GM12875 (cell line): ENCODE measurements around the gene PDAP1.
"Not testable (repeated sequence)": the region's sequence is repeated elsewhere in the genome, so short reads cannot be mapped to it uniquely, and the experiment has no call there.

ENCODE experiments used
- H3K4me3 ChIP-seq: one replicate; pipeline ENCODE4 v1.5.1; 2011; ENCODE audit warnings: low read depth, low read length, control low read depth
- TF ChIP-seq, protein P1 (sequence below): IDR thresholded peaks from 2 replicates; pipeline ENCODE4 v1.5.1; 2011; ENCODE audit warnings: low read depth, mild to moderate bottlenecking, control low read depth, inconsistent platforms, low read length, moderate library complexity, borderline replicate concordance; ENCODE audit not compliant: insufficient read depth

PDAP1 gene

DNA sequence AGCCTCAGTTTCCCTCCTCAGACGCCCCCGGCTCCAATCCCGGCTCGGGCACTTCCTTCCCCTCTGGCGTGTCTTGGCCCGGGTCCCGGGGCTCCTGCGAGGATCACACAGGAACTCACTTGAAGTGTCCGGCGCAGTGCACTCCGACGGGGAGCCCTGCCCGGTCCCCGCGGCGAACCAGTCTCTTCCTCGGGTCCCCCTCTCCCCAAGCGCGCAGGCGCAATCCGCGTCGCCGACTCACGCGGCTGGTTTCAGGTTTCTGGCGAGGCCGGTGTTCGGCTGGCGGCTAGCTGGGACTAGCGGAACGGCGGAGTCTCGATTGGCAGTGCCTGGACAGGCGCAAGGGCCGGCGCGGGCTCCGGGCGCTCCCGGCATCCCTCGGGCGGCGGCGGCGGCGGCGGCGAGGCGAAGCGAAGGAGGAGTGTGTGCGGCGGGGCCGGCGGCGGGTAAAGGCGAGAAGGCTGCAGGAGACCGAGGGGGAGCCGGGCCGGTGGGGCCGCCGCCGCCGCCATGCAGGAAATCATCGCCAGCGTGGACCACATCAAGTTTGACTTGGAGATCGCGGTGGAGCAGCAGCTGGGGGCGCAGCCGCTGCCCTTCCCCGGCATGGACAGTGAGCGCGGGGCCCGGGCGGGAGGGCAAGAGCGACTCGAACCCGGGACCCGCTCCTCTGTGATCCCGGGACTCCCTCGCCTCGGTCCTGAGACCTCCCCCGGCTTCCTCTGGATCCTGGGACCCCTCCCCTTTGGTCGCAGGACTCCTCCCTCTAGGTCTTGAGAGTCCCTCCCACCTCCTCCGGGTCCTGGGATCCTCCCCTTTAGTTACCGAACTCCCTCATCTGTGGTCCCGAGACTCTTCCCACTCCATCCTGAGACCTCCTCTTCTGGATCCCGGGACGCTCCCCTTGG, 30.4 kb upstream of the PDAP1 start, which contains the start of the genes CPSF4 and PTCD1:
TSS of gene CPSF4 (plus strand) at position 371 of the 908 bp plus-strand sequence. CDS start at position 511, 140 bp downstream.
TSS of gene PTCD1 (minus strand) at position 226 of the 908 bp plus-strand sequence. CDS start 3,556 bp downstream, outside the sequence.
- peak within 1 kb of the TSS; percentile 100 for H3K4me3 ChIP-seq
- TF ChIP-seq, protein P1, sequence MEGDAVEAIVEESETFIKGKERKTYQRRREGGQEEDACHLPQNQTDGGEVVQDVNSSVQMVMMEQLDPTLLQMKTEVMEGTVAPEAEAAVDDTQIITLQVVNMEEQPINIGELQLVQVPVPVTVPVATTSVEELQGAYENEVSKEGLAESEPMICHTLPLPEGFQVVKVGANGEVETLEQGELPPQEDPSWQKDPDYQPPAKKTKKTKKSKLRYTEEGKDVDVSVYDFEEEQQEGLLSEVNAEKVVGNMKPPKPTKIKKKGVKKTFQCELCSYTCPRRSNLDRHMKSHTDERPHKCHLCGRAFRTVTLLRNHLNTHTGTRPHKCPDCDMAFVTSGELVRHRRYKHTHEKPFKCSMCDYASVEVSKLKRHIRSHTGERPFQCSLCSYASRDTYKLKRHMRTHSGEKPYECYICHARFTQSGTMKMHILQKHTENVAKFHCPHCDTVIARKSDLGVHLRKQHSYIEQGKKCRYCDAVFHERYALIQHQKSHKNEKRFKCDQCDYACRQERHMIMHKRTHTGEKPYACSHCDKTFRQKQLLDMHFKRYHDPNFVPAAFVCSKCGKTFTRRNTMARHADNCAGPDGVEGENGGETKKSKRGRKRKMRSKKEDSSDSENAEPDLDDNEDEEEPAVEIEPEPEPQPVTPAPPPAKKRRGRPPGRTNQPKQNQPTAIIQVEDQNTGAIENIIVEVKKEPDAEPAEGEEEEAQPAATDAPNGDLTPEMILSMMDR, result no peak

DNA sequence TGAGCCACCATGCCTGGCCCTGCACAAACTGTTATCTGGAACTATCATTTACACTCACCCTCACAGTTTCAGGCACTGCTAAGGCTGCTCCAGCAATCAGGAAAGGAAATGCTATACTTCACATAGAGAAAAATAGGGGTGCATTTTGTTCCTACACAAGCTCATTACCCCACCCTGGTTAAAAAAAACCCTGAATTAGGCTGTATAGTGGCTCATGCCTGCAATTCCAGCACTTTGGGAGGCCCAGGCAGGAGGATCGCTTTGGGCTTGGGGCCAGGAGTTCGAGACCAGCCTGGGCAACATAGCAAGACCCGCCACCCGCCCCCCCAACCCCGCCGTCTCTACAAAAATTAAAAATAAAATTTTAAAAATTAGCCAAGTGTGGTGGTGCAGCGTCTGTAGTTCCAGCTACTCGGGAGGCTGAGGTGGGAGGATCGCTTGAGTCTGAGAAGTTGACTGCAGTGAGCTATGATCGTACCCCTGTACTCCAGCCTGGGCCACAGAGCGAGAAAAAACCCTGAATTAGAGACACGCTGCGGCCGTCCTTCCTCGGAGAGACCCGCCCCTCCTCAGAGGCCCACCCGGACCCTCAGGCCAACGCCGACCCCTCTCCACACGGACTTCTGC, 29.7 kb upstream of the PDAP1 start:
- TF ChIP-seq, protein P1, result no peak
- peak overlapping the region; percentile 100 for H3K4me3 ChIP-seq

DNA sequence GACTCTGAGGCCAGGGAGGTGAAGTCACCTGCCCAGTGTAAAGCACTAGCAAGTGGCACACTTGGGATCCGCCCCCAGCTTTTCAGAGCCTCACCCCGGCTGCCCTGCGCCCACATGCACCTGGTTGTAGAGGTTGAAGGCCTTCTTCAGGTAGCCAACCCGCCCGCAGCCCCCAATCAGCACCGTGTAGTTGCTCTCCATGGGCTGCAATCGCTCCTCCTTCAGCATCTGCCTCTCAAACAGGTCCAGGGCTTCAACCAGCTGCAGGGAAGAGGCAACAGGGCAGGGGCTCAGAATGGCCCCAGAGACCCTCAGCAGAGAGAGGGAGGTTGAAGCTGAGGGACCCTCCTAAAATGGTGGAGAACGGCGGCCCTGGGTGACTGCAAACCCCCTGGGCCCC, 24.8 kb upstream of the PDAP1 start:
- H3K4me3 ChIP-seq, result no peak overlapping the region
- TF ChIP-seq, protein P1, result no peak

DNA sequence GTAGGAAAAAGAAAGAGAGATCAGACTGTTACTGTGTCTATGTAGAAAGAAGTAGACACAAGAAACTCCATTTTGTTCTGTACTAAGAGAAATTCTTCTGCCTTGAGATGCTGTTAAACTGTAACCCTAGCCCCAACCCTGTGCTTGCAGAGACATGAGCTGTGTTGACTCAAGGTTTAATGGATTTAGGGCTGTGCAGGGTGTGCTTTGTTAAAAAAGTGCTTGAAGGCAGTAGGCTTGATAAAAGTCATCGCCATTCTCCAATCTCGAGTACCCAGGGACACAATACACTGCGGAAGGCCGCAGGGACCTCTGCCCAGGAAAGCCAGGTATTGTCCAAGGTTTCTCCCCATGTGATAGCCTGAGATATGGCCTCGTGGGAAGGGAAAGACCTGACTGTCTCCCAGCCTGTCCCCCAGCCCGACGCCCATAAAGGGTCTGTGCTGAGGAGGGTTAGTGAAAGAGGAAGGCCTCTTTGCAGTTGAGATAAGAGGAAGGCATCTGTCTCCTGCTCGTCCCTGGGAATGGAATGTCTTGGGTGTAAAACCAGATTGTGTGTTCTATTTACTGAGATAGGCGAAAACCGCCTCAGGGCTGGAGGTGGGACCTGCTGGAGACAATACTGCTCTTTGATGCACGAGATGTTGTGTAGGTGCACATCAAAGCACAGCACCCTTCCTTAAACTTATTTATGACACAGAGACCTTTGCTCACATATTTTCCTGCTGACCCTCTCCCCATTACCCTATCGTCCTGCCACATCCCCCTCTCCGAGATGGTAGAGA, 23.6 kb upstream of the PDAP1 start:
- H3K4me3 ChIP-seq, result not testable (repeated sequence)

DNA sequence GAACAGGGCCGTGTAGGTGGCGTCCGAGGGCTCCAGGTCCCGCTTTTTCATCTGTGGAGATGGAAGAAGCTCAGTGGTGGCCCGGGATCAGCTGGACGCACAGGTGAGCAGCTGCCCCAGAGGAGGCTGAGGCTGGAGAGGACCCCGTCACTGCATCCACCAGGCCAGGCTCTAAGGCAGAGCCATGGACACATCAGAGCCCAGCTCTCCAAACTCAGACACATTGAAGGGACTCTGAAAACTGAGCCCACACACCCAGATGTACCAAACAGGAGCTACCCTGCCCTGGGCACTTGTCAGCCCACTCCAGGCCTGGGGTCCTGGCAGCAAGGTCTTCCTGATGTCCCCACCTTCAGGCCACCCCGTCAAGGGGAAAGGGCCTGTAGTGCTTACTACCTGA, 21.4 kb upstream of the PDAP1 start:
- H3K4me3 ChIP-seq, result no peak overlapping the region
- TF ChIP-seq, protein P1, result no peak

DNA sequence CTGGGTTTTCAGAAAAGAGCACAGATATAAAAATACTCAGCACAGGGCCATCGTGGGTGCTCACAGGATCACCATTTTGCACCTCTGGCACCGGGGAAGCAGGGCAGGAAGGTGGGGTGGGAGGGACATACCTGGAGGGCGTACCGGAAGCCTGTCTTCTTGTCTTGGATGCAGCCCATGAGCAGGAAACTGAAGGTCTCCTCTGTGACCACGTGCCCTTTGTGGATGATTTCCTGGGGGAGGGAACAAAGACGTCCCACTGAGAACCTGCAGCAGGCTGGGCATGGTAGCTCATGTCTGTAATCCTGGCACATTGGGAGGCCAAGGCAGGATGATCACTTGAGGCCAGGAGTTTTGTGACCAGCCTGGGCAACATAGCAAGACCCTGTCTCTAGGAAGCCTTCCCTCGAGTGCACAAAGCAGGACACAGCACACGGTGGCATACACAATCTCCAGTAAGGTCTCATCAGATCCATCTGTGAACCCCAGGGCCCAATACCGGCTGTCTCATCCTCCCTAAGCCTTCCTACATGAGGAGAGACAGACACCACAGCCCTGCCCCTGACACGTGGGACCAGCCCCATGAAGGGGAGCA, 20.7 kb upstream of the PDAP1 start:
- TF ChIP-seq, protein P1, result no peak
- no peak overlapping the region for H3K4me3 ChIP-seq
